Gastrocnemius medialis (tissue), 4 donors: ENCODE measurements around the gene COX20.

Experiments used
- CTCF ChIP-seq, 5 experiments: fragments of 450-650 bp in 3 of 5; fragments of 200-600 bp in 2 of 5; sonication (generic) in 2 of 5; IDR thresholded peaks in 4 of 5; conservative IDR thresholded peaks in 1 of 5; 1 replicate in 4 of 5; 2 replicates in 1 of 5; pipeline ENCODE4 v1.5.1; 2016 to 2019; ENCODE audit warnings: antibody characterized with exemption in 5 of 5, mild to moderate bottlenecking in 3 of 5, moderate library complexity in 3 of 5
- POLR2A ChIP-seq, 2 donors: fragments of 450-650 bp; IDR thresholded peaks; one replicate each; pipeline ENCODE4 v1.6.1; 2017; ENCODE audit warnings: antibody characterized with exemption in 2 of 2, mild to moderate bottlenecking in 2 of 2, moderate library complexity in 2 of 2

GRCh38 chr1:244839656-244840055 lies 4.2 kb downstream of the COX20 start:
- no peak for TF ChIP-seq POLR2A (IDR thresholded peaks at IDR 0.05)
- TF ChIP-seq CTCF (IDR thresholded peaks at IDR 0.05 in 4 of 5, conservative IDR thresholded peaks at IDR 0.05 in 1 of 5), result no peak
